GM13976 (cell line): ENCODE data around the gene CFC1B.
"Not testable (repeated sequence)": the region's sequence is repeated elsewhere in the genome, so short reads cannot be mapped to it uniquely, and the experiment has no call there.

Source experiments
- DNase-seq: peaks from one replicate; pipeline ENCODE4 v3.0.0; 2012; ENCODE audit warnings: low spot score
- in situ Hi-C: fragments of 300-500 bp; cut with MboI; formaldehyde crosslinking; loops from one replicate; pipeline ENCODE4 v1.12.0; 2022; ENCODE audit warnings: low sequenced_read_pairs, mixed read lengths, inconsistent platforms; ENCODE audit not compliant: unreplicated experiment

CFC1B gene

DNA sequence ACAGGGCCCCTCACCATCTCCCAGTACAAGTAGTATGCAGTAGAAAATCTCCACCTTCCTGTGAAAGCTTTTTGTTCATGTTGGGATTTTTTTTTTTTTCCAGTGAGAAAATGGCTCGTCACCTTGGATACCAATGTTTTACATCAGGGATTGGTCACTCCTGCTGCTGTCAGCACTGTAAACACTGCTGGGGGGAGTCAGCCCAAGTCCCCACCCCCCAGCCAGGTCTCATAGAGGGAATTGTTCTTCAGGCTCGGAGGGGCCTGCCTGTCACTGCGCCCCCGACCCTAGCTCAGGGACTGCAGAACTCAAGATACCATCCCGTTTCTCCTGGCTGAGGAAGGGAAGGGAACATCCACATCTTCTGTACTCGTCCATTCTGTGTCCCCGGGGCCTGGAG, at the start of gene CFC1B:
Gene CFC1B (plus strand): TSS at position 231 of the 400 bp plus-strand sequence. CDS start 263 bp downstream, outside the sequence.
- DNase-seq, in situ Hi-C loops: not testable (repeated sequence)

DNA sequence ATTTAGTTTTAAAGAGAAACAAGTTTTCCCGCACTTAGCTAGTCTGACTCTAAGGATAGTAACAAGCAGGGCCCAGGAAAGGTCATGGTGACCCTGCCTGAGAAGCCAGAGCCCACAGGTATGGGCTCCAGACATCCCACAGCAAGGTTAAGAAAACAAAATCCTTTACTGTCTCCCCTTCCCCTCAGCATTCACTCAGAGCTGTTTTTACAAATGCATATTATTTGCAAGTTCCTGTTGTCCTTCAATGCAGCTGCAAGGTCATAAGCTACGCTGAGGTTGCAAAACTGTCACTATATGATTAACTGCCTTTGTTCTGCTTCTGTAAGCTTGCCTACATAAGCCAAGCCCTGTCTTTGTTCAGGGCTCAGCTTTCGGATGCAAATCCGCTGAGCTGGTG, 29.9 kb upstream of the CFC1B start:
- DNase-seq, in situ Hi-C loops: not testable (repeated sequence)

DNA sequence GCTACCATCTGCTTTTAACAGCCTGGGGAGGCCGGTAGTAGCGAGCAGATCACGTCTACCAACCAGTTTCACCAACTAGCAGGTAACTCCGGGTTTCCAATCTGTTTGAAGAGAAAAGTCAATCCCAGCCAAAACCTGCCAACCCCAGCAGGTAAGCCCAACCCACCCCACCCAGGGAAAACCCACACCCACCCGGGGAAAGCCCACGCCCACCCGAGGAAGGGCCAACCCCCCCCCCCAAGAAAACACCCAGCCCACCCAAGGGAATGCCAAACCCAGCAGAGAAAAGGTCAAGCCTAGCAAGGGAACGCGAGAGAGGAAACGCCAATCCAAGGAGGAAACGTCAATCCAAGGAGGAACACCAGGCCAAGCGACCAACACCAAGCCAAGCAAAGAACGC, 11.8 kb upstream of the CFC1B start, which contains the start of gene POTEI:
Gene POTEI (minus strand): TSS at position 101 of the 400 bp plus-strand sequence. CDS start 93 bp downstream, at position 8.
- DNase-seq, in situ Hi-C loops: not testable (repeated sequence)

DNA sequence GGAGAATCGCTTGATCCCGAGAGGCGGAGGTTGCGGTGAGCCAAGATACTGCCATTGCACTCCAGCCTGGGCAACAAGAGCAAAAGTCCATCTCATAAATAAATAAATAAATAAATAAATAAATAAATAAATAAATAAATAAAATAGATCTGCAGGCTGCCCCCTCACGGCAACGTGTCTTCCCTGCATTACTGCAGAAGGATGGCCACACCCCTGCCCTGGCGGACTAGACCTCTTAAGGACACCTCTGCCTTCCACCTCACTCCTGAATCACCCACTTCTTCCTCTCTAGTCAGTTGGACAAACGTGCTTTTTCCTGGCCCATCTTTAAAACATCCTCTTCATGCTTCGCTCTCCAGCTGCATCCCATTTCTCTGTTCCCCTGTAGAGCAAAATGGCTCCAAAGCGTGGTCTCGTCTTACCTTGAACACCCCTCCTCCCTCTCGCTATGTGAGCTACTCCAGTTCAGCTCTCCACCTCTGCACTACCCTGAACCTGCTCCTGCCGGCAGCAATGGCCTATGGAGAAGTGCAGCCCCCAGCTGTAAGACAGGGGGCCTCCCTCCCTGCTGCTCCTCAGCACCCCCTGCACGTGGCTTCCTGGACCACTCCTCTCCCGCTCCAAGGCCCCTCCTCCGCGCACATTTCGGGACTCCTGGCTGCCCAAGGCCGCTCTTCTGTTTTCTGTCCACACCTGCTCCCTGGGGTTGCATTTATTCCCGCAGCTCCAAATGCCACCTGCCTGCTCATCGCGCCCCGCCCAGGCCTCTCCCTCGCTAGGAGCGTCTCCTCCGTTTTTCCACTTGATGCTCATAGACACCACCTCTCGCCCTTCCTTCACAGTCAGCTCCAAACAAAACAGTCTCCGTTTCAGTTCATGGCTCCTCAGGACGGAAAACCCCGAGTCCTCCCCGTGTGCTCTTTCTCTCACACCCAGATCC, 9.9 kb upstream of the CFC1B start:
- in situ Hi-C loops, DNase-seq: not testable (repeated sequence)

DNA sequence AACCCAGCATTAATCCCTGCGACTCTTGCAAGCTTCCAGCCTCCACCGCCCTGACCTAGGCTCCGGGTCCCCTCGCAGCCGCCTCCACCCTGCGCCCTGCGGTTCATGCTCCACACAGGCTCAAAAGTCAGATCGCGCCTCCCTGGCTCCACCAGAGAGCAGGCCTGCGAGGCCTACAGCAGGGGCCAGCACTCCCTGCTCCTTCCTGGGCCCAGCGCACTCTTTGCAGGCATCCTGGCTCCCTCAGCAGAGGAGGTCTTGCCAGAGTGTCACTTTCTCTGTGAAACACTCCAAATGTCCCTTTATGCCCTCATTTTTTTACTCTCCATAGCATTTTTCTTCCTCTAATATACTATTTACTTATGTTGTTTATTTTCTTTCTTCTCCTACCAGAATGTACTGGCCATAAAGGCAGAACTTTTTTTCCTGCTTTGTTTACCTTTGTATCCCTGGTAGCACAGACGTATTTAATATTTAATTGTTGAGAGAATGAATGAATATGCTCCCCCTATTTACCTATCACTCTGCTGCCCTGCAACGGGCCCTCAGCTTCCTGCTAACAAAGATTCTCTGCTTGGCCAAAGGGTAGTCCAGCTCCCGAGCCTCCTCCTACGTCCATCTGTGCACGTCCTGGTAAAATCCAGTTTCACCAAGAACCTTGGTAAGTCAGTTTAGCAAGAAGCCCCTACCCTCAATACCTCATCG, 9.1 kb upstream of the CFC1B start:
- DNase-seq, in situ Hi-C loops: not testable (repeated sequence)

DNA sequence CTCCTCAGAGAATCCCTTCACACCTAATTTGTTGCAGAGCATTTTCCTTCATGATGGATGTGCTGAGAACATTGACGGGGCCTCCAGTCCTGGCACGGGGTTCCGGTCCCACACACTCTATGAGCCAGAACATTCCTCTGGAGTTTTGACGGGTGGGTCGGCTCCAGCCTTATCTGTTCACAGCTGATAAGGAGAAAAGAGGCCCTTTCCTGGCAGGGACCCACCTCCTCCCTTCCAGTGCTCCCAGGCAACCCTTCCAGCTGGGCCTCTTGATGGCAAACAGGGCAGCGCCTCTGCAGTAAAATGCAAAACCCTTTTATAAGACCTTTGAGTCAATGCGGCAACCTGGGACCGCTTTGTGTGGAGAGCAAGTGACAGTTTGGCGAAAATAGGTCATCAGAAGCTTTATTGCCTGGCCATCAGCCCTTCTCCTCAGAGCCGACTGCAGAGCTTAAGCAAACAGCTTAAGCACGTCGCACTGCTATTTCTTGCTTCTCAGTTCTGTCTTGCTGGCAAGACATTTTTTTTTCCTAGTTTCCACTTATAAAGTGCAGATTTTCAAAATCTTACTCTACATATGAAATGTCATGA, 2.4 kb upstream of the CFC1B start:
- in situ Hi-C loops, DNase-seq: not testable (repeated sequence)

DNA sequence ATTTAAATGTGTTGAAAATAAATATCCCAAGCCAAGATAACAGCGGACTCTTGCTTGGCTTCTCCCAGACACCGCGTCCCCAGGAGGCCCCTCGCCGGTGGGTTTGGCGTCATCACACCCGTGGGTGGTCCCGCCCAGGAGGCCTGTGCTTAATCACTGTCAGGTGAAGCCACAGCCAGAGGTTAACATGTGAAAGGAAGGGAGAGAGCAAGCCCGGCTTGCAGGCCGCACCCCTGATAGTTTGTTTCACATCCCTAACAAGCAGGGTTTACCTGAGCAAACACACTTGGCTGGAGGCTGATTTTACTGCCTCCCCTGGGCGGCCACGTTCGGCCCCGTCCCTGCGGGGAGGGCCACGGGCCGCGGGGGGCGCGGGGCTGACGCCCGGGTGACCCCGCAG, 1.4 kb downstream of the CFC1B start:
- in situ Hi-C loops, DNase-seq: not testable (repeated sequence)

DNA sequence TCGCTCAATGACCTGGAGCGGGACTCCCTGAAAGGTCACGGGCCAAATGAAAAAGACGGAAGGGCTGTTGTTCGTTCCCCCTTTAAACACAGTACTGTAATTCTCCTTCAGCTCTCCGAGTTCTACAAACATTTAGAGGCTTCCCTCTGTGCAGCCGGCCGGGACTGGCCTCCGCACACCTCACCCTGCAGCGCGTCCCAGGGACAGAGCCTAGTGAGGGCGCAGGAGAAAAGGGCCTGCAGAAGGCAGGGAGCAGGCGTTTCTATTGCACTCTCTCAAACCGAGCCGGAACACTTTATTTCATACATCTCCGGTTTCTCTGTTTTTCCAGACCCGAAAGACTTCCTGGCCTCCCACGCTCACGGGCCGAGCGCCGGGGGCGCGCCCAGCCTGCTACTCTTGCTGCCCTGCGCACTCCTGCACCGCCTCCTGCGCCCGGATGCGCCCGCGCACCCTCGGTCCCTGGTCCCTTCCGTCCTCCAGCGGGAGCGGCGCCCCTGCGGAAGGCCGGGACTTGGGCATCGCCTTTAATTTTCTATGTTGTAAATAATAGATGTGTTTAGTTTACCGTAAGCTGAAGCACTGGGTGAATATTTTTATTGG, 6.4 kb downstream of the CFC1B start:
- DNase-seq, in situ Hi-C loops: not testable (repeated sequence)

DNA sequence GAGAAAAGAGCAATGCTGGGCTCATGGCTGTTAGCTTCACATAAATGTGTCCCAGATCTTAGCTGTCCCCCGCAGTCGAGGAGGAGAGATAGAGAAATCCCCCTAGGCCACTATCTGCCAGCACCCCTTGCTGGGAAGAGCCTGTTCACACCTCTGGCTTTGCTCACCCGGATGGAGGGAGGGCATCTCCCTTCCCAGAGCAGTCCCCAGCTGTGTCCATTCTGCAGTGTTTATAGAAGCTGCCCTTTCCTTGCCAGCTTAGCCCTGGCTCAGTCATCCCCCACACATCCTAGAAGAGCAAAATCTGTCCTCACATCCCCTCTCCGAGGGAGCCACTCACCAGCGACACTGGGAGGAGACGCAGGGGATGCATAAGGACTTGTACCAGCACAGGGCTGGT, 8.5 kb downstream of the CFC1B start:
- DNase-seq, in situ Hi-C loops: not testable (repeated sequence)

DNA sequence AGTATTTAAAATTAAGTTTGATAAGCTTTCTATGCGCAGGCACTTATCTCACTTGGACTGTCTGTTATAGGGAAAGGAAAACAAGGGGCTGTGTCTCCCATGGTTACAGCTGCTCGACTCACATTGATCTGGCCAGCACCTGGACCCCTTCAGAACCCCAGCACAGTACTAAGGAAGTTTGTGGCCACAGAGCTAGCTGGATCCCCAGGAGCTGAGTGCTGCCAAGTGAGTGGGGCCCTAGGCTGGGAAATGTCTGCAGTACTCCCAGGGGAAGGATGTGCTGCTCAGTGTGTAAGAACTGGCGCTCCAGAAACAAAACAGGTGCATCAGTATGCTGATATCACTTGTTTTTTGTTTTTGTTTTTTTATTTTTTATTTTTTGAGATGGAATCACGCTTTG, 9.2 kb downstream of the CFC1B start:
- in situ Hi-C loops, DNase-seq: not testable (repeated sequence)

DNA sequence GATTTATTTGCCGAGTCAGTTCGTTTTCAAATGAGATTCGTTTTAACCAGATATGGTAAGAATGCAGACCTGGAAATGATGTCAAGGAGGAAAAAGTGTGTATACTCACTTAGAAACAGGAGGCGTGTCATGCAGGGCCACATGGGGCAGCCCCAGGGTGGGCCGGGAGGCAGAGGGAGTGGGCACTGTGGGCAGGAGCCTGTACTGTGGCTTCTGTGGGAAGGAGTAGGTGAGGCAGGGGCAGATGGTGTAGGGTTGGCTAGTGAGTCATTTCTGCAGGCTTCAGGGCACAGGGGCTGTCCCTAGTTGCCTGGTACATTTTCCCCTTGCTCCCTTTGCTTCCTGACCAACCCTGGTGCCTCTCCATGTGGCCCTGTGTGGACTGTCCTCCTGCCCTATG, 10.2 kb downstream of the CFC1B start:
- in situ Hi-C loops, DNase-seq: not testable (repeated sequence)

DNA sequence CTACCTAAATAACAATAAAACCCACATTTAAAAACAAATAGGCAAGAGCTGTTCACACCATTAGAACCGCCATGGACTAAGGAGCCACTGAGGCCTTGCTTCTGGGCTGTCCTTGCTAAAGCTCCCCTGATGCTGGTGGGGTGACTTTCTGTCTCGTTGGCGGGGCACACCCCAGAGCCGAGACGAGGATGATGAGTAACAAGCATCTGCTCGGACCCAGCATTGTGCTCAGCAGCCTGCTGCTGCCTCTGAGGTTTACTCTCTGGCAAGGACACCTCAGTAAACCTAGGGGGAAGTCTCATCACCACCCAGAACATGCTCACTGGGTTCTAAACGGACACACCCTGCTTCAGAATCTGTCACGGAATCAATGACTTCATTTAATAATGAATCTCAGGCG, 10.7 kb downstream of the CFC1B start:
- in situ Hi-C loops, DNase-seq: not testable (repeated sequence)

DNA sequence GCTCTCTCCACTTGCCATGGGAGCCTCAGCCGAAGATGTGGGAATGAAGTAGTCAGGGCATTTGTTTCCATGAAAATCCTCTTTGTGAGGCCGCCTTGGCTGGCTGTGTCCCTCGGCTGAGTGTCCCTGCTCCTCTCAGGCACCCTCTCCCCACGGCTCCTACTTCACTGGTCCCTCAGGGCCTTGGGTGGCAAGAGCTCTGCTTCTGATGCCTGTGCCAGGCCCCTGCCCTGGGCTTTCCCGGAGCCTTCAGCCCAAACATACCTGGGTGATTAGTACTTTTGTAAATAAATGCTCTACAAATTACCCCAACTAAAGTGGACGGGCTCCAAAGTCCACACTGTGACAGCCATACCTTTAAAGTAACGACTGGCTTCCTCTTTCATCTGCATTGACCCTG, 15.6 kb downstream of the CFC1B start:
- in situ Hi-C loops, DNase-seq: not testable (repeated sequence)

DNA sequence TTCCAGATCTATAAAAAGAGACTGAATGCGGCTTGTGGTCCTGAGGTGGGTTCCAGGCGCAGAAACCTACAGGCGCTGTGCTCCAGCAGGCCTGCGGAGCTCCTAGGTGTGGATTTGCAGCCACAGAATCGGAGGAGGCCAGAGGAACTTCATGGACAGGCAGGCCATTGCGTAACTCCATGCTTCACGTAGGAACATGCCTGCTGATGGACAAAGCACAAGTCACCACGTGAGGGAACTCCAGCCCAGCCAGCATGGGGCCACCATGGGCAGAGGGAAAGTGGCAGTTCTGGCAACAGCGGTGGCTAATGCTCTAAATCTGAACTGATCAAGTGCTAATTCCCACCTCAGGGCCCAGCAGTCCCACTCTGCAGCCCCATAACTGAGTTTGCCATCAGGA, 17.2 kb downstream of the CFC1B start:
- in situ Hi-C loops, DNase-seq: not testable (repeated sequence)

DNA sequence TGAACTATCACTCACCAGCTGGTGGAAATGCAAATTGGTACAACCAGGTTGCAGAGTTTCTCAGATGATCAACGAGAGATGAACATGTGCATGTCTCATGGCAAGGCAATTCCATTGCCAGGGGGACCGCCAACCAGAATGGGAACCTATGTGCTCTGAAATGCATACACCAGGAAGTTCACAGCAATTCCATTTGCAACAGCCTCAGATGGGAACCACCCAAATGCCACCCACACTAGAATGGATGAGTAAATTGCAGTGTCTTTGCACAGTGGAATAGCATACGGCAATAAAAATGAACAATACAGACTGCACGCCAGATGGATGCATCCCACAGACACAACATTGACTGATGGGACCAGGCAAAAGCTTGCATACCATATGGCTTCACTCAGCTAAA, 21.8 kb downstream of the CFC1B start:
- in situ Hi-C loops, DNase-seq: not testable (repeated sequence)

DNA sequence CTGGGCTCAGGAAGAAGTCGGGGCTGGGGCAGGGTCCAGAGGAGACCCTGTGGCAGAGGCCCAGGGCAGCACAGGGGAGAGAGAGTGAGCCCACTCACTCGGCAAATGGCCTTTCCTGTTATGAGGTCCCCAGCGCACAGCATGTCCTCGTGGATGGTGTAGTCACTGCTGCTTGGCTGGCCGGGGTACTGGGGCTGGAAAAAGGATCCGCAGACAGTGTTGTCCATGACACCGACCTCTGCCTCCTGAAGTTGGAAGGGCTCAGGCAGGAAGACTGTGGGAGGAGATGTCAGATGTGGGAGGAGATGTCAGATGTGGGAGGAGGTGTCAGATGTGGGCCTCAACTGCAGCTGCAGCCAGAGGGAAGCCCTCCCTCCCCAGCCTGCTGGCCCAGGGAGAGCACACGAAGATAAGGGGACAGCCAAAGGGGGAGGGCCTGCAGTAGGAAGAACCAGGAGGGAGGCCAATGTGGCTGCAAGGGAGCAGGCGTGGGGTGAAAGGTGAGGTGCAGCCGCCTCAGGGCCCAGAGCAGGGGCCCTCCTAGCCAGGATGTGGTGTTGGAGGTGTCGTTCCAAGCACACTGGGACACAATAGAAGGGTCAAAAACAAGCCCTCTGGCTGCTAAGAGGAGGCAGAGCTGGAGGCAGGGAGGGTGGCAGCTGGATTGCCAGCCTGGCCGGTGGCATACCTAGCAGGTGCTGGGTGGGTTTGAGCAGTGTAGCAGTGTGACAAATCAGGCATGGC, 22.9 kb downstream of the CFC1B start:
- in situ Hi-C loops, DNase-seq: not testable (repeated sequence)

DNA sequence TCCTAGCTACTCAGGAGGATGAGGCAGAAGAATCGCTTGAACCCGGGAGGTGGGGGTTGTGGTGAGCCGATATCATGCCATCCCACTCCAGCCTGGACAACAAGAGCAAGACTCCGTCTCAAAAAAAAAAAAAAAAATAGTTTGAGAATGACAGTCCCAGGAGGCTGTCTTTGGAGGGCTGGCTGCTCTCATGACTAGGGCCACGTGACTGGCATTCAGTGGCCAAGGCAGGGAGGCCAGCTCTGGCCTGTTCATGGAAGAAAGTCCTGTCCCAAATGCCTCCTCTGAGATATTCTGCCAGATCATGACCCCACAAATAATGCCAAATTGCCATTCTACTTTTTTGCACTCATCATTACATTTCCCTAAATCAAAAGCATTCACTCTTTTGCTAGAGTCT, 24.0 kb downstream of the CFC1B start:
- in situ Hi-C loops, DNase-seq: not testable (repeated sequence)

DNA sequence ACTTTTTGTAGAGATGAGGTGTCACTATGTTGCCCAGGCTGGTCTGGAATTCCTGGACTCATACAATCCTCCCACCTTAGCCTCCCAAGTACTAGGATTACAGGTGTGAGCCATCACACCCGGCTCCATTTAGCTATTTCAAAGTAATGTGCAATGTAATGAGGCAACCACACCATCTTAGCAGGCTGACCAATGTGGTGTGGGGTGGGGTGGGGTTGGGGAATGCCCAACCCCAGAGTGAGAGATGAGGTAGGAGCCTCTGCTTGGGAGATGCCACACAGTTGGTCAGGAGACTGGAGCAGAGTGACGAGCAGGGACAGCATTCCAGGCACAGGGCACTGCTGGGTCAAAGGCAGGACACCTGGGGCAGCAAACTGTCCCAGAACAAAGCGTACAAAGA, 27.4 kb downstream of the CFC1B start:
- in situ Hi-C loops, DNase-seq: not testable (repeated sequence)
